A549 (cell line): ENCODE results near the gene RHOF. TPM values are rescaled to one million over a fixed set of nuclear protein-coding genes. Genes with fewer than 3 reads are reported as not detected.

Experiments
- ATAC-seq, 2 experiments: fragments of 200-7000 bp in 1 of 2; fragments of >200 bp in 1 of 2; cut with Nextera tagmentation in 1 of 2; cut with Tn5 transposase in 1 of 2; 3 replicates each; pipeline versions ENCODE4 v1.8.0 to v1.9.1; 2018 to 2020; ENCODE audit warnings: mild to moderate bottlenecking in 1 of 2, moderate library complexity in 1 of 2
- CTCF ChIA-PET: fragments of 300-600 bp; sonication (Branson Sonifier 250); formaldehyde crosslinking; extraction: SDS; loops from one replicate; lab custom pipeline; 2021; ENCODE audit warnings: antibody characterized with exemption, inconsistent platforms; lab: Yijun Ruan, JAX
- POLR2A ChIA-PET: fragments of 350-600 bp; formaldehyde crosslinking; extraction: SDS; loops from one replicate; lab custom pipeline; 2021; ENCODE audit warnings: antibody characterized with exemption, inconsistent platforms; lab: Yijun Ruan, JAX
- DNase-seq, 2 experiments: peaks; one replicate each; pipeline versions ENCODE4 v3.0.0 to v3.0.0-alpha.2; 2011 to 2016; ENCODE audit warnings: low read depth in 1 of 2, low spot score in 1 of 2
- FAIRE-seq: peaks from 2 replicates; lab custom pipeline; 2011; peaks lifted over from hg19 to GRCh38; lab: Jason Lieb, UNC
- H3K27ac ChIP-seq, 2 experiments: fragments of >200 bp; sonication (Bioruptor Twin); formaldehyde crosslinking; 3 replicates each; pipeline ENCODE4 v1.5.1; 2016 to 2017
- H3K4me1 ChIP-seq: fragments of >200 bp; sonication (Bioruptor Twin); formaldehyde crosslinking; 3 replicates; pipeline ENCODE4 v1.6.1; 2016
- H3K4me2 ChIP-seq: fragments of >200 bp; sonication (Bioruptor Twin); formaldehyde crosslinking; 3 replicates; pipeline ENCODE4 v1.6.1; 2016
- H3K4me3 ChIP-seq: fragments of >200 bp; sonication (Bioruptor Twin); formaldehyde crosslinking; 3 replicates; pipeline ENCODE4 v1.5.1; 2016
- H3K9me3 ChIP-seq: fragments of >200 bp; sonication (Bioruptor Twin); formaldehyde crosslinking; 3 replicates; pipeline ENCODE4 v1.6.1; 2016
- CBX2 ChIP-seq: fragments of 200-600 bp; sonication (generic); IDR thresholded peaks from 2 replicates; pipeline ENCODE4 v1.6.1; 2016; ENCODE audit warnings: low read depth, mild to moderate bottlenecking, borderline replicate concordance
- CHD2 ChIP-seq: fragments of 150-350 bp; IDR thresholded peaks from 2 replicates; pipeline ENCODE4 v1.6.1; 2014; ENCODE audit warnings: low read length; ENCODE audit not compliant: partially characterized antibody
- EHF ChIP-seq: fragments of 250-450 bp; sonication (Bioruptor Pico); IDR thresholded peaks from 2 replicates; pipeline ENCODE4 v1.5.0; 2020; ENCODE audit warnings: mild to moderate bottlenecking
- FOXS1 ChIP-seq: fragments of 250-450 bp; sonication (Bioruptor Pico); IDR thresholded peaks from 2 replicates; pipeline ENCODE4 v1.5.0; 2020; ENCODE audit warnings: mild to moderate bottlenecking, moderate library complexity
- HOXB5 ChIP-seq: fragments of 250-450 bp; sonication (Bioruptor Pico); IDR thresholded peaks from 2 replicates; pipeline ENCODE4 v1.5.0; 2020; ENCODE audit warnings: mild to moderate bottlenecking, moderate library complexity
- KDM5A ChIP-seq: fragments of 200-600 bp; sonication (generic); IDR thresholded peaks from 2 replicates; pipeline ENCODE4 v1.6.1; 2016; ENCODE audit warnings: antibody characterized with exemption, mild to moderate bottlenecking
- MYC ChIP-seq: IDR thresholded peaks from 2 replicates; pipeline ENCODE4 v1.6.1; 2012; ENCODE audit warnings: mild to moderate bottlenecking, inconsistent platforms, low read length, improper control_type of control experiment, borderline replicate concordance
- RCOR1 ChIP-seq: fragments of 150-350 bp; IDR thresholded peaks from 2 replicates; pipeline ENCODE4 v1.6.1; 2014; ENCODE audit warnings: antibody characterized with exemption, low read length, low read depth
- REST ChIP-seq: fragments of 200-600 bp; sonication (generic); IDR thresholded peaks from 2 replicates; pipeline ENCODE4 v1.6.1; 2016; ENCODE audit warnings: antibody characterized with exemption, mild to moderate bottlenecking, moderate library complexity
- TFCP2L1 ChIP-seq: fragments of 250-450 bp; sonication (Bioruptor Pico); IDR thresholded peaks from 2 replicates; pipeline ENCODE4 v1.5.0; 2021; ENCODE audit warnings: mild to moderate bottlenecking
- USF2 ChIP-seq: fragments of 450-650 bp; IDR thresholded peaks from 2 replicates; pipeline ENCODE4 v1.6.1; 2014; ENCODE audit warnings: antibody characterized with exemption
- WGBS: methylation state at CpG from one replicate; pipeline ENCODE4 v1.1.6; 2017; ENCODE audit errors: missing lambda C conversion rate; 5-methylcytosine and 5-hydroxymethylcytosine counted together
- polyA plus RNA-seq, 4 experiments: library from polyadenylated mRNA; depleted of rRNA in 3 of 4; stranded (reverse); fragments of >200 nt; fragmentation: RNase III in 1 of 4; extraction: RNeasy Plus Mini Kit Qiagen cat#74134 plus additional on column Dnase treatment in 1 of 4; gene quantifications; 2 replicates in 3 of 4; 3 replicates in 1 of 4; pipeline ENCODE4 v1.2.3, GENCODE V29; 2011 to 2017
- TF ChIP-seq, protein P1 (sequence below): fragments of 250-450 bp; sonication (Bioruptor Pico); IDR thresholded peaks from 2 replicates; pipeline ENCODE4 v1.5.0; 2020; ENCODE audit warnings: low read depth, mild to moderate bottlenecking, moderate library complexity
- TF ChIP-seq, protein P2 (sequence below): fragments of >200 bp; sonication (Bioruptor Twin); formaldehyde crosslinking; IDR thresholded peaks from 2 replicates; pipeline ENCODE4 v1.6.1; 2016
- TF ChIP-seq, protein P3 (sequence below): fragments of 150-350 bp; IDR thresholded peaks from 2 replicates; pipeline ENCODE4 v1.6.1; 2014; ENCODE audit warnings: low read depth, mild to moderate bottlenecking, low read length

Gene RHOF
- polyA plus RNA-seq, 2 of the 4 experiments (the other 2 are of a cell fraction), result 47.1 to 52.3 TPM

- no peaks in the 10 kb centered on the region for H3K4me1 ChIP-seq
- no peak for FAIRE-seq
- no peak for DNase-seq
- no peaks in the 10 kb centered on the region for H3K9me3 ChIP-seq
- ChIA-PET POLR2A (no interaction called here), CTCF (interaction anchor here (1.8 to 72.2 kb wide), 3 partner anchors 9 to 59 kb away, joined by 9 to 2657 read pairs (median 9); partner anchors contain the start of genes PSMD9, RHOF and SETD1B)
- no peak overlapping the region for H3K27ac ChIP-seq
- no peak overlapping the region for H3K4me3 ChIP-seq
- TF ChIP-seq REST, result no peak
- no peak for TF ChIP-seq CHD2
- TF ChIP-seq KDM5A, result no peak
- no peak for TF ChIP-seq MYC
- no peak for TF ChIP-seq FOXS1 (CRISPR knock-in tag)
- TF ChIP-seq, protein P1, sequence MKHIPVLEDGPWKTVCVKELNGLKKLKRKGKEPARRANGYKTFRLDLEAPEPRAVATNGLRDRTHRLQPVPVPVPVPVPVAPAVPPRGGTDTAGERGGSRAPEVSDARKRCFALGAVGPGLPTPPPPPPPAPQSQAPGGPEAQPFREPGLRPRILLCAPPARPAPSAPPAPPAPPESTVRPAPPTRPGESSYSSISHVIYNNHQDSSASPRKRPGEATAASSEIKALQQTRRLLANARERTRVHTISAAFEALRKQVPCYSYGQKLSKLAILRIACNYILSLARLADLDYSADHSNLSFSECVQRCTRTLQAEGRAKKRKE, result no peak
- TF ChIP-seq RCOR1, result no peak
- no peak for TF ChIP-seq CBX2
- no peak for TF ChIP-seq TFCP2L1 (CRISPR knock-in tag)
- TF ChIP-seq, protein P2, sequence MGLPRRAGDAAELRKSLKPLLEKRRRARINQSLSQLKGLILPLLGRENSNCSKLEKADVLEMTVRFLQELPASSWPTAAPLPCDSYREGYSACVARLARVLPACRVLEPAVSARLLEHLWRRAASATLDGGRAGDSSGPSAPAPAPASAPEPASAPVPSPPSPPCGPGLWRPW, result no peak
- TF ChIP-seq HOXB5 (CRISPR knock-in tag), result no peak
- TF ChIP-seq, protein P3, sequence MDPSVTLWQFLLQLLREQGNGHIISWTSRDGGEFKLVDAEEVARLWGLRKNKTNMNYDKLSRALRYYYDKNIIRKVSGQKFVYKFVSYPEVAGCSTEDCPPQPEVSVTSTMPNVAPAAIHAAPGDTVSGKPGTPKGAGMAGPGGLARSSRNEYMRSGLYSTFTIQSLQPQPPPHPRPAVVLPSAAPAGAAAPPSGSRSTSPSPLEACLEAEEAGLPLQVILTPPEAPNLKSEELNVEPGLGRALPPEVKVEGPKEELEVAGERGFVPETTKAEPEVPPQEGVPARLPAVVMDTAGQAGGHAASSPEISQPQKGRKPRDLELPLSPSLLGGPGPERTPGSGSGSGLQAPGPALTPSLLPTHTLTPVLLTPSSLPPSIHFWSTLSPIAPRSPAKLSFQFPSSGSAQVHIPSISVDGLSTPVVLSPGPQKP, result no peak
- no peak for TF ChIP-seq EHF (CRISPR knock-in tag)
- TF ChIP-seq USF2, result no peak
- WGBS, result 85% methylated on average over 9 of the region's 9 CpGs
- H3K4me2 ChIP-seq, result no peak overlapping the region
- ATAC-seq, result no peak
Observed at GRCh38 chr12:121828826-121829225, 35.3 kb upstream of the RHOF start.

DNA sequence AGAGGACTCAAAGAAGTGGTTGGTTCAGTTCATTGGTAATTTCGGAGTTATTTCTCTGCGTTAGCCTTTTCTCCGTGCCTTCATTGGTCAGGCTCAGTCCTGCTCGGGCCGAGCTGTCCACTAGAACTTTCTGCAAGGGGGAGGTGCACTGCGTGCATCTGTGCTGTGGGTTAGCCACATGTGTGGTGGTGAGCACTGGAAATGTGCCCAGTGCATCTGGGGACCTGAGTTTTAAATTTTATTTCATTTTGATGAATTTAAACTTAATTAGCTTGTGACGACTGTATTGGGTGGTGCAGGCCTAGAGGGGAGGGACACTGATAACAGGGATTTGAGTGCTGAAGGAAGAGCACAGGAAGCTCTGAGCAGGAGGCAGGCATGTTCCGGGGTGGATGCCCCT is 34.8 kb upstream of the RHOF start:
- WGBS, result 92% methylated on average over 8 of the region's 8 CpGs
- FAIRE-seq, result no peak
- POLR2A ChIA-PET, result no interaction called here

More for the DNA sequence above, 34.8 kb upstream of the RHOF start:
- no peaks in the 10 kb centered on the region for H3K4me1 ChIP-seq
- H3K27ac ChIP-seq, result no peak overlapping the region
- no peak for DNase-seq
- CTCF ChIA-PET, result interaction anchor here (1.1 to 72.2 kb wide), 4 partner anchors 10 to 60 kb away, joined by 3 to 2657 read pairs (median 9); partner anchors contain the start of genes PSMD9, RHOF and SETD1B
- no peak for TF ChIP-seq RCOR1
- TF ChIP-seq, all 56 proteins: peak for 0
- ATAC-seq, result no peak
- Histone ChIP-seq H3K4me2 (no peak overlapping the region), H3K9me3 (no peaks in the 10 kb centered on the region), H3K4me3 (no peak overlapping the region)
